Panc1 (cell line): ENCODE results near the gene WRAP73.

Experiments
- POLR2AphosphoS5 ChIP-seq: IDR thresholded peaks from 2 replicates; pipeline ENCODE4 v1.6.1; 2012; ENCODE audit warnings: mild to moderate bottlenecking, low read depth, low read length, moderate library complexity
- SIN3A ChIP-seq: IDR thresholded peaks from 2 replicates; pipeline ENCODE4 v1.6.1; 2012; ENCODE audit warnings: low read depth, mild to moderate bottlenecking, low read length, moderate library complexity, borderline replicate concordance; ENCODE audit not compliant: insufficient read depth
- TCF7L2 ChIP-seq: IDR thresholded peaks from 2 replicates; pipeline ENCODE4 v1.6.1; 2011; ENCODE audit warnings: mild to moderate bottlenecking, low read depth, low read length, inconsistent platforms
- TF ChIP-seq, protein P1 (sequence below): fragments of 450-650 bp; IDR thresholded peaks from 2 replicates; pipeline ENCODE4 v1.5.1; 2017; ENCODE audit warnings: mild to moderate bottlenecking
- TF ChIP-seq, protein P2 (sequence below), 2 experiments: IDR thresholded peaks; 2 replicates each; pipeline ENCODE4 v1.6.1; 2011 to 2012; ENCODE audit warnings: low read depth in 2 of 2, control low read depth in 1 of 2, low read length in 1 of 2, mild to moderate bottlenecking in 1 of 2, moderate library complexity in 1 of 2; ENCODE audit not compliant: insufficient read depth in 1 of 2

- TF ChIP-seq, protein P1, sequence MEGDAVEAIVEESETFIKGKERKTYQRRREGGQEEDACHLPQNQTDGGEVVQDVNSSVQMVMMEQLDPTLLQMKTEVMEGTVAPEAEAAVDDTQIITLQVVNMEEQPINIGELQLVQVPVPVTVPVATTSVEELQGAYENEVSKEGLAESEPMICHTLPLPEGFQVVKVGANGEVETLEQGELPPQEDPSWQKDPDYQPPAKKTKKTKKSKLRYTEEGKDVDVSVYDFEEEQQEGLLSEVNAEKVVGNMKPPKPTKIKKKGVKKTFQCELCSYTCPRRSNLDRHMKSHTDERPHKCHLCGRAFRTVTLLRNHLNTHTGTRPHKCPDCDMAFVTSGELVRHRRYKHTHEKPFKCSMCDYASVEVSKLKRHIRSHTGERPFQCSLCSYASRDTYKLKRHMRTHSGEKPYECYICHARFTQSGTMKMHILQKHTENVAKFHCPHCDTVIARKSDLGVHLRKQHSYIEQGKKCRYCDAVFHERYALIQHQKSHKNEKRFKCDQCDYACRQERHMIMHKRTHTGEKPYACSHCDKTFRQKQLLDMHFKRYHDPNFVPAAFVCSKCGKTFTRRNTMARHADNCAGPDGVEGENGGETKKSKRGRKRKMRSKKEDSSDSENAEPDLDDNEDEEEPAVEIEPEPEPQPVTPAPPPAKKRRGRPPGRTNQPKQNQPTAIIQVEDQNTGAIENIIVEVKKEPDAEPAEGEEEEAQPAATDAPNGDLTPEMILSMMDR: no peak
- TF ChIP-seq, protein P2, sequence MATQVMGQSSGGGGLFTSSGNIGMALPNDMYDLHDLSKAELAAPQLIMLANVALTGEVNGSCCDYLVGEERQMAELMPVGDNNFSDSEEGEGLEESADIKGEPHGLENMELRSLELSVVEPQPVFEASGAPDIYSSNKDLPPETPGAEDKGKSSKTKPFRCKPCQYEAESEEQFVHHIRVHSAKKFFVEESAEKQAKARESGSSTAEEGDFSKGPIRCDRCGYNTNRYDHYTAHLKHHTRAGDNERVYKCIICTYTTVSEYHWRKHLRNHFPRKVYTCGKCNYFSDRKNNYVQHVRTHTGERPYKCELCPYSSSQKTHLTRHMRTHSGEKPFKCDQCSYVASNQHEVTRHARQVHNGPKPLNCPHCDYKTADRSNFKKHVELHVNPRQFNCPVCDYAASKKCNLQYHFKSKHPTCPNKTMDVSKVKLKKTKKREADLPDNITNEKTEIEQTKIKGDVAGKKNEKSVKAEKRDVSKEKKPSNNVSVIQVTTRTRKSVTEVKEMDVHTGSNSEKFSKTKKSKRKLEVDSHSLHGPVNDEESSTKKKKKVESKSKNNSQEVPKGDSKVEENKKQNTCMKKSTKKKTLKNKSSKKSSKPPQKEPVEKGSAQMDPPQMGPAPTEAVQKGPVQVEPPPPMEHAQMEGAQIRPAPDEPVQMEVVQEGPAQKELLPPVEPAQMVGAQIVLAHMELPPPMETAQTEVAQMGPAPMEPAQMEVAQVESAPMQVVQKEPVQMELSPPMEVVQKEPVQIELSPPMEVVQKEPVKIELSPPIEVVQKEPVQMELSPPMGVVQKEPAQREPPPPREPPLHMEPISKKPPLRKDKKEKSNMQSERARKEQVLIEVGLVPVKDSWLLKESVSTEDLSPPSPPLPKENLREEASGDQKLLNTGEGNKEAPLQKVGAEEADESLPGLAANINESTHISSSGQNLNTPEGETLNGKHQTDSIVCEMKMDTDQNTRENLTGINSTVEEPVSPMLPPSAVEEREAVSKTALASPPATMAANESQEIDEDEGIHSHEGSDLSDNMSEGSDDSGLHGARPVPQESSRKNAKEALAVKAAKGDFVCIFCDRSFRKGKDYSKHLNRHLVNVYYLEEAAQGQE (IDR thresholded peaks at IDR 0.05; ENCODE audit: insufficient read depth in 1 of 2, low read depth in 2 of 2, low read length in 1 of 2): no peak
- TF ChIP-seq POLR2AphosphoS5 (no peak), TCF7L2 (no peak), SIN3A (no peak)
These were observed 18.3 kb downstream of the WRAP73 start for GRCh38 chr1:3631320-3632260.
